ENCODE data around the gene ELAVL3.

DNA sequence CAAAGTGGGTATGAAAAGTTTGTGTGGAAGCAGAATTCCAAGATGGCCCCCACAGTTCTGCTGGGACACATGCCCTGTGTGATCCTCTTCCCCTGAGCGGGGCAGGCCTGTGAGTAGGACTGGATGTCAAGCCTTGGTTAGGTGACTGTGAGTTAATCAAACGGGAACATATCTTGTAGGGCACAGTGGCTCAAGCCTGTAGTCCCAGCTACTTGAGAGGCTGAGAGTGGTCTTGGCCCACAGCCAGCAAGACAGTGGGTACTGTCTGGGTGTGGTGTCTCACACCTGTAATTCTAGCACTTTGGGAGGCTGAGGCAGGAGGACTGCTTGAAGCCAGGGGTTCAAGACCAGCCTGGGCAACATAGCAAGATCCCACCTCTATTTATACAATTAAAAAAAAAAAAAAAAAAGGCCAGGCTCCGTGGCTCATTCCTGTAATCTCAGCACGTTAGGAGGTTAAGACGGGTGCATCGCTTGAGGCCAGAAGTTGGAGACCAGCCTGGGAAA, 18.4 kb upstream of the ELAVL3 start:
- TF ChIP-seq CTCF (IDR thresholded peaks at IDR 0.05), result no peak
- no peak for TF ChIP-seq POLR2A (IDR thresholded peaks at IDR 0.05)
- TF ChIP-seq POLR2AphosphoS5 (IDR thresholded peaks at IDR 0.05), result no peak
